HCT116 (cell line): Measurements from ENCODE around the gene SLC44A3.

ENCODE experiments used
- CTCF ChIP-seq, 3 experiments: fragments of 200-600 bp in 1 of 3; sonication (generic) in 1 of 3; IDR thresholded peaks in 2 of 3; conservative IDR thresholded peaks in 1 of 3; 2 replicates each; pipeline ENCODE4 v1.5.1; 2012 to 2017; ENCODE audit warnings: low read depth in 2 of 3, low read length in 2 of 3, antibody characterized with exemption in 1 of 3, borderline replicate concordance in 1 of 3, control low read depth in 1 of 3, mild to moderate bottlenecking in 1 of 3, mixed read lengths in 1 of 3, mixed run types in 1 of 3, moderate library complexity in 1 of 3; ENCODE audit not compliant: insufficient read depth in 1 of 3
- JUND ChIP-seq: IDR thresholded peaks from 2 replicates; pipeline ENCODE4 v1.6.1; 2012
- ZNF274 ChIP-seq: fragments of 200-500 bp; sonication (Bioruptor generic); IDR thresholded peaks from 2 replicates; pipeline ENCODE4 v1.6.1; 2014; ENCODE audit warnings: mild to moderate bottlenecking, low read depth, low read length, inconsistent platforms
- TF ChIP-seq, protein P1 (sequence below): IDR thresholded peaks from 2 replicates; pipeline ENCODE4 v1.6.1; 2012

DNA sequence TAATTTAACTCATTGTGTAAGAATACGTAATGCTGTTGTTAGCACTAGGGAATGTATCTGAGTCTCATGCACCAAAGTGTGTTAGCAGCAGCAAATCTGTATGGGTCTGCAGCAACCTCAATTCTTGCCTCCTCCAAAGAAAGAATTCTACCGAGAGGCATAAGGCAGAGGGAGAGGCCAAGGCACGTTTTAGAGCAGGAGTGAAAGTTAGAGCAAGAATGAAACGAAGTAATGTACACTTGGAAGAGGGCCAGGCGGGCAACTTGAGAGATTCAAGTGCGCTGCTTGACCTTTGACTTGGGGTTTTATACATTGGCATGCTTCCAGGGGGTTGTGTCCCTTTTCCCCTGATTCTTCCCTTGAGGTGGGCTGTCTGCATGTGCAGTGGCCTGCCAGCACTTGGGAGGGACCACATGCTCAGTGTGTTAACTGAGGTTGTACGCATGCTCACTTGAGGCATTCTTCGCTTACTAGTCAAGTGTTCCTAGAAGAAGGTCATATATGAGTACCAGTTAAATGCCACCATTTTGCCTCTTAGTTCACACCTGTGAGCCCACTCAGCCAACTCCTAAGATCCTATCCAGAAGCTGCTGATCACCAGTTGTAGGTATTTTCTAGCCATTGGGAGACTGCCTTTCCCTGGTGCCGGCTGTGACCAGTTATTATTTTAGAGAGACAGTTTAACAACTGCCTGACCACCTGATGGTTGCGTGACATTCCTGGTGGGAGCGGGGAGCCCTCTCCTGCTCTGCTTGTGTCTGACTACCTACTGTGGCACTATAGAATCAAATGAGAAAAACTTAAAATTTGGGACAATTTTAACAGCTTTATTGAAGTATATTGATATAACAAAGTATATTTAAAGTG lies 109.4 kb downstream of the SLC44A3 start:
- TF ChIP-seq CTCF (IDR thresholded peaks at IDR 0.05 in 2 of 3, conservative IDR thresholded peaks at IDR 0.05 in 1 of 3; ENCODE audit: borderline replicate concordance in 1 of 3, insufficient read depth in 1 of 3, low read depth in 2 of 3, low read length in 2 of 3): no peak
- TF ChIP-seq, protein P1, sequence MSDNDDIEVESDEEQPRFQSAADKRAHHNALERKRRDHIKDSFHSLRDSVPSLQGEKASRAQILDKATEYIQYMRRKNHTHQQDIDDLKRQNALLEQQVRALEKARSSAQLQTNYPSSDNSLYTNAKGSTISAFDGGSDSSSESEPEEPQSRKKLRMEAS: no peak
- TF ChIP-seq ZNF274: no peak
- TF ChIP-seq JUND: no peak
